GM18858 (cell line): ENCODE results near the gene MLLT10.
A peak's percentile ranks its signal among the peaks of the same experiment; 100 is the strongest.

Experiments used
- ATAC-seq: cut with Tn5 transposase; IDR thresholded peaks from one replicate; pipeline ENCODE4 v1.9.1; 2021; ENCODE audit not compliant: unreplicated experiment

MLLT10 gene

DNA sequence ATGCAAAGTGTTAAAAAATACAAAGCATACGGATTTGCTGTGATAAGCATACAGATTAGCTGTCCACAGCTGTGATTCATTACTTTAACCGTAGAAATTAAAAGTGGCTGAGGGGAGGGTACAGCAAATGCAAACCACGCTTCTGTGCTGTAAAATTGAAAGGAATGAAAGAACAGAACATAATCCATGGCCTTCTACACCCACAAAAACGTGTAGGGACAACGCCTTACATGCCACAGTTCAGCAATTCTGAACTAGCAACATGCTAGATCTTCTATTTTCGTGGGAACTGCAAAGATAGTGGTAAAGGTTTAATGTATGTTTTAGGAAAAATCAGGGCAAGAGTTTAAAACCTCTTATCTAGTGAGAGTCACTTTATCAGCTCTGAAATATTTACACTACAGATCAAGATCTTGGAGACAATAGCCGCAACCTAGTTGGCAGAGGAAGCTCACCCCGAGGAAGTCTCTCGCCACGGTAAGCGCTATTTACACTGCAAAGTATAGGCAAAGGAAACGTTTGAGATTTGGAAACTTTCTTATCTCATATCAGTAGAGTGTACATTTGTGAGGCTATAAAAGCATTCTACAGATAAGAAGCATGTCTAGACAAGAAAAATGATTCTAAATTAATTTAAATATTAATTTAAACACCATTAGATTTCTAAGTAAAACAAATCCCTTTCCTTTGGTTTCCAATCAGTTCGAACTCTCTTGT lies 193.6 kb downstream of the MLLT10 start:
- no peak for ATAC-seq

DNA sequence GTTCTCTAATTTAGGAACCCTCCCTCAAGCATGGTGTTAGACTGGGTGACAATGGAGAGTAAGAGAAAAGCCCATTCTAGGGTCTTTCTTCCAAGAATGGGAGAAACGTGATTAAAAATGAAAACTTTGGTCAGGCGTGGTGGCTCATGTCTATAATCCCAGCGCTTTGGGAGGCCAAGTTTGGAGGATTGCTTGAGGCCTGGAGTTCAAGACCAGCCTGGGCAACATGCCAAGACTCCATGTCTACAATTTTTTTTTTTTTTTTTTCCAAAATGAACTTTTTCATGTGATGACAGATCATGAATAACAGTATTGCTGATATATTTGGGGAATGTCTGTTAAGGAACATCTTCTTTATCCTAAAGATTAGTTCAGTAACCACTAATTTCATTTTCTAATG lies 194.6 kb downstream of the MLLT10 start:
- ATAC-seq = no peak

GRCh38 chr10:21732067-21732772 lies 198.2 kb downstream of the MLLT10 start:
- peak; percentile 81 for ATAC-seq

GRCh38 chr10:21733710-21734109 lies 199.7 kb downstream of the MLLT10 start:
- no peak for ATAC-seq

DNA sequence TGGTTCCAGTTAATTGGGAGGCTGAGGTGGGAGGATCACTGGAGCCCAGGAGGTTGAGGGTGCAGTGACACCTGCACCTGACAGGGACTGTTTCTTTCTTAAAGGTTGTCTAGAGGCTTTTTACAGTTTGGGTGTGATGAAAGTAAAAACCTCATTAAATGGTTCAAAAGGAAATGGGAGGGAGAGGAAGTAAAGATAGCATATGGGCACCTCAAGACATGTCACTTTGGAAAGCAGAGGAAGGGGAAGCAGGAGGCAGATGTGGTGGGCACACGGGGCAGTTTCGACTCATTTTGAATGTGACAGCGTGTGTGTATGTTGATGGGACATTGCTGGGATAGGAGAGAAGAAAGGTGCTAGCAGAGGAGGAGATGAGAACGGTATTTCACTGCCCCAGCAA lies 203.1 kb downstream of the MLLT10 start:
- ATAC-seq = no peak

- no peak for ATAC-seq
Measured at GRCh38 chr10:21740989-21741388, 207.0 kb downstream of the MLLT10 start.

GRCh38 chr10:21742740-21743412 lies 208.8 kb downstream of the MLLT10 start:
- no peak for ATAC-seq

GRCh38 chr10:21744223-21744622 lies 210.2 kb downstream of the MLLT10 start:
- no peak for ATAC-seq

DNA sequence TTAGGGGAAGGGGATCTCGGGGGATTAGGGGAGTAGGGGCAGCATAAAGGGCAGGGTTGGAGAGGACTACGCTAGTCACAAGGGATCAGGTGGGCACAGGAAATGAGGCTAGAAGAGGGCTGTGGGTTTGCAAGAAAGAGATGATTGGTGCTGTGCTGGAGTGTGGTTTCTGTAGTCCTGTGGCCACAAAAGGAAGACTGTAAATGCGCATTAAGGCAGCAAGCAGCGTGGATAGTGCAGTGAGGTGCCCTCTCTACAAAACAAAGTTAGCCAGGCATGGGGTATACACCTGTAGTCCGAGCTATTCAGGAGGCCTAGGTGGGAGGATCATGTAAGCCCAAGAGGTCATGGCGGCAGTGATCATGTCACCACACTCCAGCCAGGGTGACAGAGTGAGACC lies 212.1 kb downstream of the MLLT10 start:
- ATAC-seq = no peak

DNA sequence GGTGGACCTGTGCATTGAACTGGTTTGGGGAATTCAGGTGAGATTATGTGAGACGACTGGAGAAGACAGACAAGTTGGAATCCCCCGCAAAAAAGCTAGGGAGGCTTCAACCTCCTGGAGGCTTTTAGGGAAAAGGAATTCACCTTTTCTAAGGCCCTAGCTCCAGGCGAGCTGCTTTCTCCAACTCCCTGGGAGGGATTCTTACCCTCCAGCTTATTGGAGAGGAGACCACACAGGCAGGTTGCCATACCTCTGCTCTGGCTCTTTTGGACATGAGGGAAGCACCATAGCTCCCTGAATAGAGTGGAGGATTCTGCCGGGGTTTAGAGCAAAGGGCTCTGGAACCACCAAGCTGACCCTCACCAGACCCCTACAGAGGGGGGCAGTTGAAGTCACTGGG lies 213.8 kb downstream of the MLLT10 start:
- no peak for ATAC-seq

DNA sequence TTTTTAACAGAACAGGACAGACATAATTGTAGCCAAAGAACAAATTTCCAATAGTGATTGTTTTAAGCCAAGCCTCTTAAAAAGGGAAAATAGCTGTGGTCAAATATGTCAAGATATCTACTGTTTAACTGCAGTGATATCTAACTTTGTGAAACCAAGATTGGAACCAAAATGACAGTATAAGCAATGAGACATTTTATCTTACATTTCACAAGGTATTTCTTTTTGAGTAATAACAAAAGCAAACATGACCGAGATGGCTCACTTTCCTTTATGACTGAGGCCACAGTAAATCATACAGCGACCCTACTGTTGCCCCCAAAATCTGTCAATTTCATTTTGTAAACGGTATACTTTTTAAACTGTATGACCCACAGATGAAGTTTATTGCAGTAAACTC lies 215.8 kb downstream of the MLLT10 start:
- no peak for ATAC-seq

GRCh38 chr10:21750424-21750823 lies 216.4 kb downstream of the MLLT10 start:
- no peak for ATAC-seq

DNA sequence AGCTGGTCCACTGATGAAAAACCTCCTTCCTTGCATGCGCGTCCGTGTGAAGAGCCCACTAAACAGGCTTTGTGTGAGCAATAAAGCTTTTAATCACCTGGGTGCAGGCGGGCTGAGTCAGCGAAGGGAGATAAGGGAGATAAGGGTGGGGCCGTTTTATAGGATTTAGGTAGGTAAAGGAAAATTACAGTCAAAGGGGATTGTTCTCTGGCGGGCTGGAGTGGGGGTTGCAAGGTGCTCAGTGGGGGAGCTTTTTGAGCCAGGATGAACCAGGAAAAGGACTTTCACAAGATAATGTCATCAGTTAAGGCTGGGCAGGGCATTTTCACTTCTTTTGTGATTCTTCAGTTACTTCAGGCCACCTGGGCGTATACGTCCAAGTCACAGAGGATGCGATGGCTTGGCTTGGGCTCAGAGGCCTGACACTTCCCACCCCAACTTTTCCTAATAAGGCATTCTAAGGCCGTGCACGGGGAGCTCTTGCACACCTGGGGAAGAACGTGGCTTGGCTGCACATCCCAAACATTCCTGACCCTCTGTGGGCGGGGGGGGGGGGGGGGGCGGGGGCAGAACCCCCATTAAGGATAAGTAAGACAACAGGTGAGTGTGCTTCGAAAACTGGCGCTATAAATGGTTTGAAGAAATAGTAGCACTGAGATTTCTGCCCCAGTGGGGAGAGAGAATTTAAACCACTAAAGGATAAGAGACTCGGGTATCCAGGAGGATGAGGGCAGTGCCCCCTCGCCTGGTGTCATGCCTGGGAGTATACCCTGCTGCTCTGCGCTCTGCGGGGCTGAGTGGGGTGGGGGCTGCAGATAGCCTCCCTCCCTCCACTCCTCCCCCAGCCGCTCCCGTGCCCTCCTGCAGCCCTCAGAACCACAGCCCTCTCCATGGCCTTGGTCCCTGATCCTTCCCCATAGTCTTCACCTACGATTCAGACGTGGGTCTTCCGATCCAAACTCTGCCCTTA lies 217.6 kb downstream of the MLLT10 start:
- no peak for ATAC-seq

GRCh38 chr10:21753497-21754270 lies 219.7 kb downstream of the MLLT10 start:
- ATAC-seq = no peak

DNA sequence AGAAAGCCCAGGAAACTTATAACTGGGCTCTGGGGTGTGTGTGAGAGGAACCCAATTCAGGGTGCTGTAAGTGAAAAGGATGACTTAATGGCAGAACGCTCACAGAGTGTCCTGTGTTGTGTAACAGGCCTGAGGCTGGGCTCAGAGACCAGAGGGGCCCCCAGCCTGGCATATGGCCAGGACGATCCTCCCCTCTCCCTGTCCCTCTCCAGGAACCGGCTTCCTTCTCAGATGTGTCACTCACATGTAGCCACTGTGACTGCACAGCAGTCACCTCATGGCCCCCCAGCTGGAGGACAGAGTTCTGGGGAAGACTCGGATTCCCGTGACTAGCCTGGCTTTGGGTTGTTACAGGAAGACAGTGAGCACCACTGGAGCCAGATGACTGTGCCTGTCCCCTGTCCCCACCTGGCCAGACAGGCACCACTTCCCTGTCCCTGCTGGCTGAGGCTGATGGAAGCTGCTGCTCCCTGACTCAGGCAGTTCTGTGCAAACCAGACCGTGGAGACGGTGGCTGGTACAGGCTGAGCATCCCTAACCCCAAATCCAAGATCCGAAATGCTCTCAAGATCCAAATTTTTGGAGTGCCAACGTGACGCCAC lies 220.5 kb downstream of the MLLT10 start:
- no peak for ATAC-seq

GRCh38 chr10:21756707-21757106 lies 222.7 kb downstream of the MLLT10 start:
- ATAC-seq = no peak

DNA sequence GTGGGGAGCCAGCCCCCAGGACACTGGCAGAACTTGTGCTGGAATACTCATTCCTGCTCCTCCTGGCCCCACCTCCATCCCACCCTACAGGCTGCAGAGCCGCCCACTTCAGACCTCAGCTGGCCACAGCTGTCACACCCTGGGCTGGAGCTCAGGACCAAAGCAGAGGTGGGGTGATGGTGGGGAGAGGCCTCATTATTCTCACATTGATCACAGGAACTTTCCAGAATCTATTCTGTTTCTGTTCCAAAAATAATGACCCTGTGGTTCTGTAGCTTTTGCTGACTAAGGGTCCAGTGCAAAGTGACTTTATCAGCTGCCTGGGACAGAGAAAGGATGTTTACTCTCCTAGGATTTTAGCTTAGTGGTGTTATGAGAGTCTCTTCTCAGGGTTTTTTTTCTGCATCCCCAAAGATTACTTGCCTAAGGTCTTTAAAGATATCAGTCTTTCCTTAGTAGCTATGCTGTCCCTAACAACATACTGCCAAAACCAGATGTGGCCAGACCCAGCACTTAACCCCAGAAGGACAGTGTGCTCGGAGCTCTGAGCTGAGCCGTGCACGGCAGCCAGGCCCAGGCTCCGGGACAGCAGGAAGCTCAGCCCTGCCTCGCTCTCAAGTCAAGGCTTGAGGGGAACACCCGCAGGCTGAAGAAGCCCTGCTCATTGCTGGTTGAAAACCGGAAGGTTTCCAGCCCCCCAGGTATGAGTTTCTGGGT lies 223.3 kb downstream of the MLLT10 start:
- ATAC-seq = no peak

DNA sequence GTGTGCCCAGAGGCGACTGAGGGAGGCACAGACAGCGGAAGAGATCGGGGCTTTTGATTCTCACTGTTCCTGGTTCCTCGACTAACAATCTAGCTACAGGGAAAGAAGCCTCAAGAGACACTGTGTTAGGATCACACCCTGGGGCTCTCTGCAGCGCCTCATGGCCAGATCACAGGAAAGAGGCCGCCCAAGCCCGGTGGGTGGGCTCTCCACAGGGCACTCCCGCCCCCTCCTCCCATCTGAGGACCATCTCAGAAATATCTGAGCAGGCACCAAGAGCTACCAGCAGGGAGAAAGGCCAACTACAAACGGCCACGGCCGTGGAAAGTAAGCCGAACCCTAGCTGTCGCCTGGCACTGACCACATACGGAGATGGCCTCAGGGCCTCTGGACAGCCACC lies 224.2 kb downstream of the MLLT10 start:
- no peak for ATAC-seq

GRCh38 chr10:21758696-21759095 lies 224.7 kb downstream of the MLLT10 start:
- no peak for ATAC-seq
